Inflammatory macrophage (primary cell): ENCODE measurements around the gene KCNK10.

ENCODE experiments used
- DNase-seq, 2 donors: peaks; one replicate each; pipeline ENCODE4 v3.0.0-alpha.2; 2020 to 2022

KCNK10 gene

DNA sequence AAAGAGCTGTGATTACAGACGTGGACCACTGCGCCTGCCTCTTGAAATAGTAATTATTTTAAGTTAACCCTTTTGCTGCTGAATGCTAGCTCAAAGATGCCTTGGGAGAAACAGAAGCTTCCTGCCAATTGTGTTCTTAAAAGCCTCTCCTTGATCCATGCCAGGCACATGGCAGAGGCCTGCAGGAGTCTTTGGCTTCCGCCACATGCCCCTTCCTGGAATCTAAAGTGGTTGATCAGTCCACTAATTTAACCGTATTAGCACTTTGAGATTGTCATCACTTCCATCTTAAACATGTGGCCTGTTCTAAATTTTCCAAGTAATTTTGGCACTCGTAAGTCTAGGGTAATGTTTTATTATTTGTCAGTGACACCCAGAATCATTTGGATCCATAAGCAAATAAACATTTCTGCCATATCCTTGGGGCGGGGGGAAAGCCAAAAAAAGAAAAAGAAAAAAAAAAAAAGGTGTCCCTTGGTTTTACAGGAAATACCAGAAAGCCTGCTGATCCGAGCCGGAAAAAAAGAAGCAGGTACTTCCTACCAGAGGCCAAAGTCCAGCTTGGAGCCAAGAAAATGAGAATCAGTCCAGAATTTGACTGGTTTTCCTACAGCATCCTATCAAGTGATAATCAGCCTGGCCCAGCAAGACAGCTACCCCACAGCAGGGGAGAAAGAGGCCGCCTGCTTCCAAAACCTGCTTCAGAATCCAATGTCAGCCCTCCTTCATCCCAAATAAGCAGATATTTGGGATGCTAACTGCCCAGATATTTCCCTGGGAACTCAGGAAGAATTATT, 104.8 kb downstream of the KCNK10 start:
- DNase-seq: no peak

GRCh38 chr14:88212691-88213090, 110.4 kb downstream of the KCNK10 start:
- DNase-seq: no peak

DNA sequence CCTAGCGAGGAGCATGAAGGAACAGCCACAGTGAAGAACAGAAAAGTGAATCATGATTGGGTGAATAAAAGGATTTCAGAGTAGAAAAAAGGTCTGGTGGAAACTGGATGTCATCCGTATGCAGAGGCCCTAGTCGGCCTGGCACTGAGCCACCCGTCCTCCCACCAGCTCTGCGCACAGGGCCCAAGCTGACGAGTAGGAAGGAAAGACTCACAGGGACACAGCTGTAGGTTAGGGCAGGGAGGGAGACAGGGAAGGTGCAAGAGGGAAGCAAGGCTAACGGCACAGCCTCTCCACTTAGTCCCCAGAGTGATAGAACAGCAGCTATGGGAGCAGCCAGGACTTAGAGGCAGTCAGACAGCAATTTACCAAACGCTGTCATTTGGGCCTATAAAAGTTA, 112.6 kb downstream of the KCNK10 start:
- DNase-seq: no peak

DNA sequence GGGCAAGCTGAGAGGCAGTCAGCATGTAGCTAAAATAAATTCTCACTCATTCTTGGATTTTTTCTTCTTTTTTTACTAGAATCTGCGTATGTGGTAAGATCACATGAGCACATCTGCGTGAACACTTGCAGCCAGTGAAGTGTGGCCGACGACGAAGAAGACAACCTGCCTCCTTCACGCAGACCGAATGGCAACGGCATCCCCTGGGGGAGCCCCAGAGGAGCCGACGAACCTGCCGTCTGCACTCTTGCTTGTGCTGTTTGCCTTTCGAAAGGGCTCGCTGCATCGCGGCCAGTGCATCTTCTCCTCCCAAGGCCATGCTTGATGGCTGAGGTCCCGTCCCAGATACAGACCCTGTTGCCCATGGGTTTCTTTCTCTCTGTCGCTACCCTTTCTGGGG, 113.8 kb downstream of the KCNK10 start:
- no peak for DNase-seq

- no peak for DNase-seq
These were observed 114.2 kb downstream of the KCNK10 start for GRCh38 chr14:88208858-88209257.

GRCh38 chr14:88204221-88204620, 118.8 kb downstream of the KCNK10 start:
- no peak for DNase-seq

DNA sequence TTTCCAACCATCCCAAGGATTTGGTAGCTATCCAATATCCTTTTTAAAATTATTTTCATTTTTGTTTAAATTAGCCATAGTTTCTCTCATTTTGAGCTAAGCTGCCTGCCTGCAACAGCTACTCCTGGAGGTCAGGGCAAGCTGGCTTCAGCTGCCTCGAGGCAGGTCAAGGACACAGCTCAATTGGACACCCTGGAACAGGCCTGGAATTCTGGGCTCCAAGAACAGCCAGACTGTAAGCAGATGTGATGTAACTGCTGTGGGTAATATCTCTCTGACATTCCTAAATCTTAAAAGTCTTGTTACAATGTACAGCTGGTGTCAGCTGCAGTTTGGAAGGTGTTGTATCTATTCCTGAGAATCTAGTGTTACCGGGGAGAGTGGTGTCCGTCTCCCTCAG, 119.8 kb downstream of the KCNK10 start:
- DNase-seq: no peak

GRCh38 chr14:88202286-88202685, 120.8 kb downstream of the KCNK10 start:
- no peak for DNase-seq

- no peak for DNase-seq
These were observed 121.2 kb downstream of the KCNK10 start for GRCh38 chr14:88201851-88202250.

GRCh38 chr14:88199882-88200281, 123.2 kb downstream of the KCNK10 start:
- DNase-seq: no peak

- DNase-seq: no peak
These were observed 124.6 kb downstream of the KCNK10 start for GRCh38 chr14:88198446-88198845.

GRCh38 chr14:88196925-88197324, 126.1 kb downstream of the KCNK10 start:
- DNase-seq: no peak

DNA sequence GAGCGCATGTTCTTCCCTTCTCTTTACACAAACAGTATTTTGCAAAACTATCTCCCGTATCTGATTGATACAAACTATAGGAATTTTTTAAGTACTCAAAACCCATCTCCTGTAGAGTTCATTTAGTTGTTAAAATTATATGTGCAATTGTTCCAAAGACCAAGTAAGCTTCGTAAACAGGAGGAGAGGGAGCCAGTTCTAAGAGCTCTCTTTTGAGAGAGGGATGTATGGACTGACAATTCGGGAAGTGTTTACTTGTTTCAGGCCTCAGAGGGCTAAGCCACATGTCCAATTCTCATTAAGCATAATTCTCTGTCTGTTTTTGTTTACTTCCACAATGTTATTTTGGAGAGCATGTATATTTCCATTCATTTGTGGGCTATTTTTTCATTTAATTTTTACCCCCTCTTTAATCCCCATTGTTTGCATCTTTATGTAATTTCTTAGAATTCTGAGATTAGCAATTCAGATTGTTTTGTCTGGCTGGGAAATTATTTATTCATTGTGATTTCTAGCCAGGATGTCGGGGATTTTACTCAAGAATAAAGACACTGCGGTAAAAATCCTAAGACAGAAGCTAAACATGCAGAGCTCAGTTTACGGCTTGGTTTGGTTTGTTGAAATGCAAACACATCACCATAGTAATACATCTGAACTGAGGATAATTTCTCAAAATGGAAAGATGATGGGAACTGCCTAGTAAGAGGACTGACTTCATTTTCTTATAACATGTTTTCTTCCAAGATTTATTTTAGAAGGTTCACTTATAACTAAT, 126.8 kb downstream of the KCNK10 start:
- DNase-seq: no peak

- DNase-seq: no peak
These were observed 127.4 kb downstream of the KCNK10 start for GRCh38 chr14:88195676-88196075.

GRCh38 chr14:88194531-88194930, 128.5 kb downstream of the KCNK10 start:
- DNase-seq: no peak

DNA sequence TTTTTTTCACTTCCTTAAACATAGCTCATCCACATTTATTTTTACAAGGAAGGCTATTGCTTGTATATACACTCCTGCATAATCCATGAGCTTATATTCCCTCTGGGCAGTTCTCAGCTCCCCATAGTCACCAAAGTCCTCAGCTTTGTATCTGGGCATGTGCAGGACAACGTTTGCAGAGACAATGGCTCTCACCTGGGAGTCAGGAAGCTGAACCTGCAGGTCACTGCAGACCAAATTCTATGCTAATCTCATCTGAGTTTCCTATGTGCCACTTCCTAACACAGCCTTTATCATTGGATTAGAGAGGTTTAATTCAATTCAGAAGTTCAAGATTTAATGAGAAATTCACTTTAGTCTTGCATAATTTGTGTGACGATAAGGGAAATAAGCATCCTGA, 131.5 kb downstream of the KCNK10 start:
- DNase-seq: no peak

- peak; percentile 70 to 78 for DNase-seq
These were observed 133.5 kb downstream of the KCNK10 start for GRCh38 chr14:88189417-88190191.

- no peak for DNase-seq
These were observed 134.2 kb downstream of the KCNK10 start for GRCh38 chr14:88188745-88189416.

GRCh38 chr14:88185843-88186242, 137.2 kb downstream of the KCNK10 start:
- no peak for DNase-seq

GRCh38 chr14:88184956-88185355, 138.1 kb downstream of the KCNK10 start:
- DNase-seq: no peak

- no peak for DNase-seq
These were observed 142.0 kb downstream of the KCNK10 start for GRCh38 chr14:88181072-88181471.

DNA sequence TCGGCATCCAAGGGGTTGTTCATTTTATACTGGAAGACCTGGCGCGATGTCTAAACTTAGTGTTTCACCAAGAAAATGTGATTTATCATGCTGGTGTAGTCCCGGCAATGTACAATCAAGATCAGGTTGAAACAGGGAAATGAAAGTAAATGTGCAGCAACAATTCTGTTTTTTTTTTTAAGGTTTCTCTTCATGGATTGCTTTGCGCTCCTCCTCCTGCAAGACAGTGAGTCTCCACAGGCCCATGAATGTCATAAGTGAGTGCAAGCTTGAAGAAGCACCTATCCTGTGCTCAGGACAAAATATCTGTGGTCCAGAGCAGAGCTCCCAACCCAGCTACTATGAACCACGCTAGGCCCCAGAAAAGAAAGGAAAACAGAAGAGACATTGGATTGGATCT, 143.4 kb downstream of the KCNK10 start:
- DNase-seq: peak; percentile 1 to 52

GRCh38 chr14:88170333-88170732, 152.7 kb downstream of the KCNK10 start:
- no peak for DNase-seq
